ENCODE data around the gene ADGRG1. TPM values are rescaled to one million over a fixed set of nuclear protein-coding genes. Genes with fewer than 3 reads are reported as not detected.

ADGRG1 gene
- total RNA-seq, 1 experiment from 2014 or later, result 13.1 TPM

DNA sequence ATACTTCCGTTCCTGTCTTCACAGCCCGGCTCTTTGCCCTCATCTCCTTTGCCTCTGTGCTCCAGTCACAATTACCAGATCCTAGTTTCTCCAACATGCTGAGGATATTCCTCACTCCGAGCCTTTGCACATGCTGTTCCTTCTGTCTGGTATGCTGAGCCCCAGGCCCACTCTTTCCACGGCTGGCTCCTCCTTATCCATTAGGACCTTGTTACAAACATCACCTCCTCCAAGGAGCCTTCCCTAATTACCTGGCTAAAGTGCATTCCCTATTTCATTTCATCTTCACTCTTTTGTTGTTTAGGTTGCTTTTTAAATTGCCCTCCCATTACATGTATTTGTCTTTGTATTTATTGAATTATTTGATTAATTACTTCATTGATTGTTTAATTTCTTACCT lies 14.9 kb upstream of the ADGRG1 start:
- H3K27ac ChIP-seq (ENCODE audit: low read length), result no peak overlapping the region
- intact Hi-C loops (cut with micrococcal nuclease; ENCODE audit: unreplicated experiment), result no loop called here
- no peak for DNase-seq (ENCODE audit: low read depth, low spot score)
- no peaks in the 10 kb centered on the region; the same call in 1 of the 2 replicates for H3K4me1 ChIP-seq (ENCODE audit: control insufficient read depth, insufficient read depth, low read length)
- H3K27me3 ChIP-seq (ENCODE audit: control insufficient read depth, insufficient read depth, low read length), result no peaks in the 10 kb centered on the region
- H3K4me3 ChIP-seq (ENCODE audit: low read depth in 2 of 2, low read length in 2 of 2), result no peak overlapping the region
- TF ChIP-seq POLR2AphosphoS5 (IDR thresholded peaks at IDR 0.05; ENCODE audit: low read depth, low read length) (no peak), TCF7L2 (IDR thresholded peaks at IDR 0.05; ENCODE audit: low read depth, low read length) (no peak), SIN3A (IDR thresholded peaks at IDR 0.05; ENCODE audit: borderline replicate concordance, insufficient read depth, low read depth, low read length) (no peak)
- TF ChIP-seq, protein P1, sequence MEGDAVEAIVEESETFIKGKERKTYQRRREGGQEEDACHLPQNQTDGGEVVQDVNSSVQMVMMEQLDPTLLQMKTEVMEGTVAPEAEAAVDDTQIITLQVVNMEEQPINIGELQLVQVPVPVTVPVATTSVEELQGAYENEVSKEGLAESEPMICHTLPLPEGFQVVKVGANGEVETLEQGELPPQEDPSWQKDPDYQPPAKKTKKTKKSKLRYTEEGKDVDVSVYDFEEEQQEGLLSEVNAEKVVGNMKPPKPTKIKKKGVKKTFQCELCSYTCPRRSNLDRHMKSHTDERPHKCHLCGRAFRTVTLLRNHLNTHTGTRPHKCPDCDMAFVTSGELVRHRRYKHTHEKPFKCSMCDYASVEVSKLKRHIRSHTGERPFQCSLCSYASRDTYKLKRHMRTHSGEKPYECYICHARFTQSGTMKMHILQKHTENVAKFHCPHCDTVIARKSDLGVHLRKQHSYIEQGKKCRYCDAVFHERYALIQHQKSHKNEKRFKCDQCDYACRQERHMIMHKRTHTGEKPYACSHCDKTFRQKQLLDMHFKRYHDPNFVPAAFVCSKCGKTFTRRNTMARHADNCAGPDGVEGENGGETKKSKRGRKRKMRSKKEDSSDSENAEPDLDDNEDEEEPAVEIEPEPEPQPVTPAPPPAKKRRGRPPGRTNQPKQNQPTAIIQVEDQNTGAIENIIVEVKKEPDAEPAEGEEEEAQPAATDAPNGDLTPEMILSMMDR (IDR thresholded peaks at IDR 0.05), result no peak
- TF ChIP-seq, protein P2, sequence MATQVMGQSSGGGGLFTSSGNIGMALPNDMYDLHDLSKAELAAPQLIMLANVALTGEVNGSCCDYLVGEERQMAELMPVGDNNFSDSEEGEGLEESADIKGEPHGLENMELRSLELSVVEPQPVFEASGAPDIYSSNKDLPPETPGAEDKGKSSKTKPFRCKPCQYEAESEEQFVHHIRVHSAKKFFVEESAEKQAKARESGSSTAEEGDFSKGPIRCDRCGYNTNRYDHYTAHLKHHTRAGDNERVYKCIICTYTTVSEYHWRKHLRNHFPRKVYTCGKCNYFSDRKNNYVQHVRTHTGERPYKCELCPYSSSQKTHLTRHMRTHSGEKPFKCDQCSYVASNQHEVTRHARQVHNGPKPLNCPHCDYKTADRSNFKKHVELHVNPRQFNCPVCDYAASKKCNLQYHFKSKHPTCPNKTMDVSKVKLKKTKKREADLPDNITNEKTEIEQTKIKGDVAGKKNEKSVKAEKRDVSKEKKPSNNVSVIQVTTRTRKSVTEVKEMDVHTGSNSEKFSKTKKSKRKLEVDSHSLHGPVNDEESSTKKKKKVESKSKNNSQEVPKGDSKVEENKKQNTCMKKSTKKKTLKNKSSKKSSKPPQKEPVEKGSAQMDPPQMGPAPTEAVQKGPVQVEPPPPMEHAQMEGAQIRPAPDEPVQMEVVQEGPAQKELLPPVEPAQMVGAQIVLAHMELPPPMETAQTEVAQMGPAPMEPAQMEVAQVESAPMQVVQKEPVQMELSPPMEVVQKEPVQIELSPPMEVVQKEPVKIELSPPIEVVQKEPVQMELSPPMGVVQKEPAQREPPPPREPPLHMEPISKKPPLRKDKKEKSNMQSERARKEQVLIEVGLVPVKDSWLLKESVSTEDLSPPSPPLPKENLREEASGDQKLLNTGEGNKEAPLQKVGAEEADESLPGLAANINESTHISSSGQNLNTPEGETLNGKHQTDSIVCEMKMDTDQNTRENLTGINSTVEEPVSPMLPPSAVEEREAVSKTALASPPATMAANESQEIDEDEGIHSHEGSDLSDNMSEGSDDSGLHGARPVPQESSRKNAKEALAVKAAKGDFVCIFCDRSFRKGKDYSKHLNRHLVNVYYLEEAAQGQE (IDR thresholded peaks at IDR 0.05; ENCODE audit: insufficient read depth in 1 of 2, low read depth in 2 of 2, low read length in 1 of 2), result no peak
- in situ Hi-C loops (cut with HindIII; ENCODE audit: low pct_unique_long_range_greater_than_20kb, low sequenced_read_pairs), result no loop called here
- ChIA-PET CTCF (no interaction called here), POLR2A (no interaction called here)
- no TSS peak for BruUV-seq (replicated peaks)
- ATAC-seq, result no peak
- no peaks in the 10 kb centered on the region for H3K36me3 ChIP-seq (ENCODE audit: control insufficient read depth, insufficient read depth, low read length)
- no peaks in the 10 kb centered on the region for H3K9me3 ChIP-seq (ENCODE audit: control insufficient read depth, insufficient read depth, low read depth, low read length)

DNA sequence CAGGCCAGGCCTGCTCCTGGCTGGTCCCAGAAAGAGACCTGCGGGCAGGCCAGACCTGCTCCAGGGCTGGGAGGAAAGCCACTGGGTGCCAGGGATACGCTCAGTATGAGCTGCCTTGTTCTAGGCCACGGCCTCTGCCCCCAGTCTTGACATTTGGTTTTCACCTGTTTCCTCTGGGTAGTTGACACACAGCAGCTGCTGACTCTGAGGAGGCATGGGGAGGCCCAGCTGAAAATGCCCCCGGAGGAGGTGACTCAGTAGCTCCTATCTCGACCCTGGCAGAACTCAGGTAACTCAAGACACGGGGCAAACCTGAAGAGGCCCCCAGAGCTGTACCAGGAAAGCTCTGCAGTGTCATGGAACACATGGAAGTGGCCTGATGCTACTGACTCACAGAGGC lies 13.9 kb upstream of the ADGRG1 start:
- ChIA-PET CTCF (interaction anchor here (0.5 kb wide), 1 partner anchor 369 kb away, joined by 3 read pairs; no protein-coding TSS in a partner anchor), POLR2A (no interaction called here)
- TF ChIP-seq, protein P1 (IDR thresholded peaks at IDR 0.05), result no peak
- TF ChIP-seq, protein P2 (IDR thresholded peaks at IDR 0.05; ENCODE audit: insufficient read depth in 1 of 2, low read depth in 2 of 2, low read length in 1 of 2), result no peak
- no peak for TF ChIP-seq TCF7L2 (IDR thresholded peaks at IDR 0.05; ENCODE audit: low read depth, low read length)
- TF ChIP-seq POLR2AphosphoS5 (IDR thresholded peaks at IDR 0.05; ENCODE audit: low read depth, low read length), result no peak
- TF ChIP-seq SIN3A (IDR thresholded peaks at IDR 0.05; ENCODE audit: borderline replicate concordance, insufficient read depth, low read depth, low read length), result no peak
- Histone ChIP-seq H3K4me1 (ENCODE audit: control insufficient read depth, insufficient read depth, low read length) (no peaks in the 10 kb centered on the region; the same call in 1 of the 2 replicates), H3K36me3 (ENCODE audit: control insufficient read depth, insufficient read depth, low read length) (no peaks in the 10 kb centered on the region), H3K27ac (ENCODE audit: low read length) (no peak overlapping the region), H3K27me3 (ENCODE audit: control insufficient read depth, insufficient read depth, low read length) (no peaks in the 10 kb centered on the region), H3K4me3 (ENCODE audit: low read depth in 2 of 2, low read length in 2 of 2) (no peak overlapping the region), H3K9me3 (ENCODE audit: control insufficient read depth, insufficient read depth, low read depth, low read length) (no peaks in the 10 kb centered on the region)
- DNase-seq (ENCODE audit: low read depth, low spot score) (no peak), ATAC-seq (no peak)
- intact Hi-C loops (cut with micrococcal nuclease; ENCODE audit: unreplicated experiment), result no loop called here
- BruUV-seq (replicated peaks), result no TSS peak
- in situ Hi-C loops (cut with HindIII; ENCODE audit: low pct_unique_long_range_greater_than_20kb, low sequenced_read_pairs), result no loop called here
